ENCODE data around the gene MRPL51.
"Not testable (repeated sequence)": the region's sequence is repeated elsewhere in the genome, so short reads cannot be mapped to it uniquely, and the experiment has no call there.

MRPL51 gene

DNA sequence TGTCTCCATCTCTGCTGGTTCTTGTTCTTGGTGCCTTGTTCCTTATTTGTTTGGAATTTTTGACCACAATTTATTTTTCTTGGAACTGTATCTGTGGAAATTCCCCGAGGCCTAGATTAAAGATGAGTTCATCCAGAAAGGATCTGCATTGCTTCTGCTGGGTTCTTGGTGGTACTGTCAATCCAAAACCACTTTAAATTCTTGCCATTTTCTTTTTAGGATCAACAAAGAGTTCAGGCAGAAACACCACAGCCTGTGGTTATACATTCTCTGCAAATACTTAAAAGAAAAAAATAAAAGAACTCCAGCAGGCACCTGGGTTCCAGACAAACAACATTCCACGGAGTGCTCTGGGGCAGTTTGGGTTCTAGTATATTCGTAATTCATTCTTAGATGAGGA, 16.6 kb downstream of the MRPL51 start:
- Histone ChIP-seq H4K20me1 (ENCODE audit: insufficient read depth) (no peaks in the 10 kb centered on the region), H2AFZ (ENCODE audit: low read depth) (no peak overlapping the region), H3K9ac (no peak overlapping the region), H3K27ac (no peak overlapping the region), H3K36me3 (ENCODE audit: insufficient read depth) (no peaks in the 10 kb centered on the region), H3K4me1 (ENCODE audit: low read depth, poor library complexity, severe bottlenecking) (peaks cover 8% of the 10 kb centered on the region), H3K27me3 (ENCODE audit: insufficient read depth, low read depth) (no peaks in the 10 kb centered on the region), H3K79me2 (ENCODE audit: insufficient read depth, low read depth) (no peaks in the 10 kb centered on the region), H3K4me3 (IDR thresholded peaks at IDR 0.05; ENCODE audit: insufficient read depth, low read depth, low read length) (no peak overlapping the region), H3K4me2 (no peak overlapping the region)
- no peak for TF ChIP-seq CTCF (conservative IDR thresholded peaks at IDR 0.05; ENCODE audit: low read depth, low read length)

DNA sequence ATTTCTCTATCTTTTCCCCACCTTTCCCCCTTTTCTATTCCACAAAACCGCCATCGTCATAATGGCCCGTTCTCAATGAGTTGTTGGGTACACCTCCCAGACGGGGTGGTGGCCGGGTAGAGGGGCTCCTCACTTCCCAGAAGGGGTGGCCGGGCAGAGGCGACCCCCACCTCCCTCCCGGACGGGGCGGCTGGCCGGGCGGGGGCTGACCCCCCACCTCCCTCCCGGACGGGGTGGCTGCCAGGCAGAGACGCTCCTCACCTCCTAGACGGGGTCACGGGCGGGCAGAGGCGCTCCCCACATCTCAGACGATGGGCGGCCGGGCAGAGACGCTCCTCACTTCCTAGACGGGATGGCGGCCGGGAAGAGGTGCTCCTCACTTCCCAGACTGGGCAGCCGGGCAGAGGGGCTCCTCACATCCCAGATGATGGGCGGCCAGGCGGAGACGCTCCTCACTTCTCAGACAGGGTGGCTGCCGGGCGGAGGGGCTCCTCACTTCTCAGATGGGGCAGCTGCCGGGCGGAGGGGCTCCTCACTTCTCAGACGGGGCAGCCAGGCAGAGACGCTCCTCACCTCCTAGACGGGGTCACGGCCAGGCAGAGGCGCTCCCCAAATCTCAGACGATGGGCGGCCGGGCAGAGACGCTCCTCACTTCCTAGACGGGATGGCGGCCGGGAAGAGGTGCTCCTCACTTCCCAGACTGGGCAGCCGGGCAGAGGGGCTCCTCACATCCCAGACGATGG, 17.7 kb downstream of the MRPL51 start:
- not testable (repeated sequence) for H3K27me3 ChIP-seq (ENCODE audit: insufficient read depth, low read depth); H3K79me2 ChIP-seq (ENCODE audit: insufficient read depth, low read depth); H3K4me2 ChIP-seq; H3K9ac ChIP-seq; H3K36me3 ChIP-seq (ENCODE audit: insufficient read depth); H4K20me1 ChIP-seq (ENCODE audit: insufficient read depth); H3K4me3 ChIP-seq (IDR thresholded peaks at IDR 0.05; ENCODE audit: insufficient read depth, low read depth, low read length); H3K27ac ChIP-seq; H2AFZ ChIP-seq (ENCODE audit: low read depth)
- H3K4me1 ChIP-seq (ENCODE audit: low read depth, poor library complexity, severe bottlenecking): peaks cover 13% of the 10 kb centered on the region

GRCh38 chr12:6472491-6472890, 20.6 kb downstream of the MRPL51 start:
- Histone ChIP-seq H3K4me2 (no peak overlapping the region), H3K4me1 (ENCODE audit: low read depth, poor library complexity, severe bottlenecking) (peaks cover 31% of the 10 kb centered on the region), H3K4me3 (IDR thresholded peaks at IDR 0.05; ENCODE audit: insufficient read depth, low read depth, low read length) (no peak overlapping the region), H3K27ac (no peak overlapping the region), H4K20me1 (ENCODE audit: insufficient read depth) (no peaks in the 10 kb centered on the region), H3K27me3 (ENCODE audit: insufficient read depth, low read depth) (no peaks in the 10 kb centered on the region), H3K36me3 (ENCODE audit: insufficient read depth) (no peaks in the 10 kb centered on the region), H2AFZ (ENCODE audit: low read depth) (no peak overlapping the region), H3K79me2 (ENCODE audit: insufficient read depth, low read depth) (no peaks in the 10 kb centered on the region; the same call in 1 of the 2 replicates), H3K9ac (no peak overlapping the region)
- TF ChIP-seq CTCF (conservative IDR thresholded peaks at IDR 0.05; ENCODE audit: low read depth, low read length): no peak

DNA sequence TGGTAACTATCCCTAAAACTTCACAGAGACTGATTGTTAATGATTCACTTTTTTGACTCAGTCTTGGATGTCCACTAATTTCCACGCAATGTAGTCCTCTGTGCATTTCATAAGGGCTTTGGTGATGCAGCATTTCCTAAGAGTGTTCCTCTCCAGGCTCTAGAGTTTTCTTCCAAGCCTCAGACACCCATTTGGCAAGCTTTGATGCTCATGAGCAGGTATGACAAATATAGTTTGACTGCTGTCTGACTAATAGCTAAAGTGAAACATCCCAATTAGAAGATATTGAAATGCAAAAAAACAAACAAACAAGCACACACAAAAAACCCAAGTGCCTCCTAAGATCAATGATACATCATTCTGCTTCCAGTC, 21.1 kb downstream of the MRPL51 start:
- TF ChIP-seq CTCF (conservative IDR thresholded peaks at IDR 0.05; ENCODE audit: low read depth, low read length): no peak
- Histone ChIP-seq H3K27ac (no peak overlapping the region), H3K27me3 (ENCODE audit: insufficient read depth, low read depth) (no peaks in the 10 kb centered on the region), H3K4me3 (IDR thresholded peaks at IDR 0.05; ENCODE audit: insufficient read depth, low read depth, low read length) (no peak overlapping the region), H3K36me3 (ENCODE audit: insufficient read depth) (no peaks in the 10 kb centered on the region), H3K79me2 (ENCODE audit: insufficient read depth, low read depth) (no peaks in the 10 kb centered on the region; the same call in 1 of the 2 replicates), H4K20me1 (ENCODE audit: insufficient read depth) (no peaks in the 10 kb centered on the region), H3K4me1 (ENCODE audit: low read depth, poor library complexity, severe bottlenecking) (peaks cover 31% of the 10 kb centered on the region), H3K9ac (no peak overlapping the region), H2AFZ (ENCODE audit: low read depth) (no peak overlapping the region), H3K4me2 (no peak overlapping the region)

GRCh38 chr12:6470375-6471163, 22.5 kb downstream of the MRPL51 start, which contains the start of gene VAMP1:
VAMP1 (minus strand) TSS chr12:6470677; CDS start chr12:6470531, 146 bp downstream.
- peak within 1 kb of the TSS; percentile 56 for H3K27ac ChIP-seq
- no peaks in the 10 kb centered on the region for H3K27me3 ChIP-seq (ENCODE audit: insufficient read depth, low read depth)
- H3K79me2 ChIP-seq (ENCODE audit: insufficient read depth, low read depth): no peaks in the 10 kb centered on the region; the same call in 1 of the 2 replicates
- H2AFZ ChIP-seq (ENCODE audit: low read depth): peak within 1 kb of the TSS; percentile 91
- H4K20me1 ChIP-seq (ENCODE audit: insufficient read depth): no peaks in the 10 kb centered on the region
- no peak within 1 kb of the TSS for H3K4me3 ChIP-seq (IDR thresholded peaks at IDR 0.05; ENCODE audit: insufficient read depth, low read depth, low read length)
- H3K9ac ChIP-seq: peak within 1 kb of the TSS; percentile 56
- no peaks in the 10 kb centered on the region for H3K36me3 ChIP-seq (ENCODE audit: insufficient read depth)
- H3K4me2 ChIP-seq: peak within 1 kb of the TSS; percentile 98
- H3K4me1 ChIP-seq (ENCODE audit: low read depth, poor library complexity, severe bottlenecking): peaks cover 31% of the 10 kb centered on the region
- no peak for TF ChIP-seq CTCF (conservative IDR thresholded peaks at IDR 0.05; ENCODE audit: low read depth, low read length)

Data from KMS-11 (cell line).